ENCODE results near the gene C16orf89. TPM values are rescaled to one million over a fixed set of nuclear protein-coding genes. Genes with fewer than 3 reads are reported as not detected.

The C16orf89 gene
- total RNA-seq, 1 experiment from 2014 or later: not detected

DNA sequence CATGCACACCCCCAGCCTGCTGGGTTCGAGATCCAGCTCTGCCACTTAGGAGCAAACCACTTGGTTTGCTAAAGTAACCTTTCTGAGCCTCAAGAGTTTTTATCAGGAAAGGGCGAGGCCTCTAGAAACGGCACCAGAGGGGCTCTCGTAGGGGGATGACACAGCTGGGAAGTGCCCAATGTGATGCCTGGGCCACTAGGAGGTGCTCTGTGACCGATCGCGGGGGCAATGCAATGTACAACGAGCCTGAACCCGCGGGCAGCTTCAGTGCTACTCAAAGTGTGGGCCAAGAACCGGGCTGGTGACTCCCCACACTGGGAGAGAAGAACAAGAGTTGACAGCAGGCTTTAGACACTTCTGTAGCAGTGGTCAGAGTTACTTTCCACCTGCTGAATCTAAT lies 9.4 kb downstream of the C16orf89 start:
- H3K36me3 Mint-ChIP-seq (ENCODE audit: insufficient read depth, unreplicated experiment): no peaks in the 10 kb centered on the region
- no peaks in the 10 kb centered on the region for H3K9me3 ChIP-seq
- intact Hi-C loops (cut with micrococcal nuclease; ENCODE audit: unreplicated experiment): no loop called here
- no peaks in the 10 kb centered on the region for H3K9me3 Mint-ChIP-seq (ENCODE audit: unreplicated experiment)
- BruUV-seq (replicated peaks): no TSS peak
- TF ChIP-seq, protein P1, sequence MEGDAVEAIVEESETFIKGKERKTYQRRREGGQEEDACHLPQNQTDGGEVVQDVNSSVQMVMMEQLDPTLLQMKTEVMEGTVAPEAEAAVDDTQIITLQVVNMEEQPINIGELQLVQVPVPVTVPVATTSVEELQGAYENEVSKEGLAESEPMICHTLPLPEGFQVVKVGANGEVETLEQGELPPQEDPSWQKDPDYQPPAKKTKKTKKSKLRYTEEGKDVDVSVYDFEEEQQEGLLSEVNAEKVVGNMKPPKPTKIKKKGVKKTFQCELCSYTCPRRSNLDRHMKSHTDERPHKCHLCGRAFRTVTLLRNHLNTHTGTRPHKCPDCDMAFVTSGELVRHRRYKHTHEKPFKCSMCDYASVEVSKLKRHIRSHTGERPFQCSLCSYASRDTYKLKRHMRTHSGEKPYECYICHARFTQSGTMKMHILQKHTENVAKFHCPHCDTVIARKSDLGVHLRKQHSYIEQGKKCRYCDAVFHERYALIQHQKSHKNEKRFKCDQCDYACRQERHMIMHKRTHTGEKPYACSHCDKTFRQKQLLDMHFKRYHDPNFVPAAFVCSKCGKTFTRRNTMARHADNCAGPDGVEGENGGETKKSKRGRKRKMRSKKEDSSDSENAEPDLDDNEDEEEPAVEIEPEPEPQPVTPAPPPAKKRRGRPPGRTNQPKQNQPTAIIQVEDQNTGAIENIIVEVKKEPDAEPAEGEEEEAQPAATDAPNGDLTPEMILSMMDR (IDR thresholded peaks at IDR 0.05; ENCODE audit: insufficient read depth in 1 of 2, low read depth in 1 of 2, low read length in 1 of 2, severe bottlenecking in 1 of 2, unreplicated experiment in 1 of 2): peak in 1 of 2 experiments; percentile 37
- H3K36me3 ChIP-seq (ENCODE audit: control insufficient read depth, insufficient read depth, low read length): no peaks in the 10 kb centered on the region
- DNase-seq: peak in 1 of 2 experiments; percentile 30
- peaks cover 5% of the 10 kb centered on the region for H3K27me3 Mint-ChIP-seq (ENCODE audit: insufficient read depth, unreplicated experiment)
- POLR2A ChIA-PET: no interaction called here
- H3K4me3 ChIP-seq (ENCODE audit: low read depth, low read length): no peak overlapping the region
- no peaks in the 10 kb centered on the region for H3K4me1 Mint-ChIP-seq (ENCODE audit: low read depth, unreplicated experiment)
- H3K4me1 ChIP-seq: no peaks in the 10 kb centered on the region
- no peaks in the 10 kb centered on the region for H3K27me3 ChIP-seq (replicated peaks; ENCODE audit: control insufficient read depth, insufficient read depth, low read length)
- H3K27ac Mint-ChIP-seq (ENCODE audit: unreplicated experiment): no peak overlapping the region
- CTCF ChIA-PET: no interaction called here
- no peak overlapping the region for H3K4me3 Mint-ChIP-seq (ENCODE audit: unreplicated experiment)

DNA sequence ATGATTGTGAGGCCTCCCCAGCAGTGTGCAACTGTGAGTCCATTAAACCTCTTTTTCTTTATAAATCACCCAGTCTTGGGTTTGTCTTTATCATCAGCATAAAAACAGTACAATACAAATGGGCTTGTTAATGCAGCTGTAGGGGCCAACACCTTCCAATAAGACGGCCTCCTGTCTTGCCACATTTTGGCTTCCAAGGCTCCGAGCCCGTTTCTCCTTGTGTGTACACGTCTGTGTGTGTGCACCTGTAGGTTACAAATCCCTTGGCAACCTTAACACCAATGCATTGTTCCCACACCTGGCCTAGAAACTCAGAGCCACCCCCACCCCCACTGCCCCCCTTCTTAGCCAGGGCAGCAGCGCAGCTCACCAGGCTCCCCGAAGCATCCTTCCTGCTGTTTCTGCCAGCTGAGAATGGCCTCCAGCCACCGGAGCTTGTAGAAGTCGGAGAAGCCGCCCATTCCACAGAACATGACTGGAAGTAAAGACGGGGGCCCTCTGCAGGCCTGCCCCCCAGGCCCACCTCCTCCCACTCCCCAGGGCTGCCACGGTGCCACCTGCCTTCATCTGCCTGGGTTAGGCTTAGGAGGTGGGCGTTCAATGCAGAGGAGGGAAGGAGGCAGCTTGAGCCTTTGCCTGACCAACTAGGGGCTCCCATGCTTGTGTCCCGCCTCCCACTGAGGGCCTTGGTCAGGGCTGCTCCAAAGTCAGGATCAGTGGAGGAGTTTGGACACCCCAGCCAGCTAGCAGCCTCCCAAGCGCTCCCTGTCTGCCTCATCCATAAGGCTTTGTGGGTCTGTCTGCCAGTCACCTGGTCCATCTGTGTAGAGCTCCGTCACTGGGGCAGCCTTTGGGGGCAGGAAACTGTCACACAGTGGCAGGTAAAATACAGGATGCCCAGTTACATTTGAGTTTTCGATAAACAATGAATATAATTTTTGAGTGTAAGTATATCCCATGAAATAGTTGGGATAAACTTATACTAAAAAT lies 10.6 kb downstream of the C16orf89 start:
- no peaks in the 10 kb centered on the region for H3K9me3 Mint-ChIP-seq (ENCODE audit: unreplicated experiment)
- CTCF ChIA-PET: no interaction called here
- Histone ChIP-seq H3K4me3 (ENCODE audit: low read depth, low read length) (no peak overlapping the region), H3K36me3 (ENCODE audit: control insufficient read depth, insufficient read depth, low read length) (no peaks in the 10 kb centered on the region), H3K27me3 (replicated peaks; ENCODE audit: control insufficient read depth, insufficient read depth, low read length) (no peaks in the 10 kb centered on the region), H3K4me1 (no peaks in the 10 kb centered on the region), H3K9me3 (no peaks in the 10 kb centered on the region)
- no TSS peak for BruUV-seq (replicated peaks)
- no peak for DNase-seq
- H3K27ac Mint-ChIP-seq (ENCODE audit: unreplicated experiment): no peak overlapping the region
- TF ChIP-seq, protein P1 (IDR thresholded peaks at IDR 0.05; ENCODE audit: insufficient read depth in 1 of 2, low read depth in 1 of 2, low read length in 1 of 2, severe bottlenecking in 1 of 2, unreplicated experiment in 1 of 2): no peak
- intact Hi-C loops (cut with micrococcal nuclease; ENCODE audit: unreplicated experiment): no loop called here
- H3K4me1 Mint-ChIP-seq (ENCODE audit: low read depth, unreplicated experiment): no peaks in the 10 kb centered on the region
- peaks cover 5% of the 10 kb centered on the region for H3K27me3 Mint-ChIP-seq (ENCODE audit: insufficient read depth, unreplicated experiment)
- no peak overlapping the region for H3K4me3 Mint-ChIP-seq (ENCODE audit: unreplicated experiment)
- H3K36me3 Mint-ChIP-seq (ENCODE audit: insufficient read depth, unreplicated experiment): no peaks in the 10 kb centered on the region
- POLR2A ChIA-PET: no interaction called here

DNA sequence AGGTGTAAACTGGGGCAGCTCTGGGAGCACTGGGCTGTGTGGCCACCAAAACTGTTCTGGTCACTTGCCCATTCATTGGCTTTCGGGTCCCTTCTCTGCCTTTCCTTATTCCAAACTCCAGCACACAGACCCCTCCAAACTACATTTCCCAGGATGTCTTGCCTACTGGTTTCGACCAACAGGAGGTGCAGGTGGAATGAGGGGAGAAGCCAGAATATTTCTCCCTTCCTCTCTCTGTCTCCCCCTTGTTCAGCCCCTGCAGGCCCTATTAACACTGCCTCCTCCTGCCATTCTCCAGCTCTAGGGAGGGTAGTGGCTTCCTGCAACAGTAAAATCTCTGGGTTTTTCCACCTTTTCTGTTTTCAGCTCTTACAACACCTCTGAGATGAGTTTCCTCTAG lies 18.8 kb downstream of the C16orf89 start:
- Mint-ChIP-seq H3K27ac (ENCODE audit: unreplicated experiment) (no peak overlapping the region), H3K36me3 (ENCODE audit: insufficient read depth, unreplicated experiment) (no peaks in the 10 kb centered on the region), H3K9me3 (ENCODE audit: unreplicated experiment) (peaks cover 9% of the 10 kb centered on the region), H3K4me3 (ENCODE audit: unreplicated experiment) (no peak overlapping the region), H3K4me1 (ENCODE audit: low read depth, unreplicated experiment) (no peaks in the 10 kb centered on the region), H3K27me3 (ENCODE audit: insufficient read depth, unreplicated experiment) (peaks cover 14% of the 10 kb centered on the region)
- Histone ChIP-seq H3K27me3 (replicated peaks; ENCODE audit: control insufficient read depth, insufficient read depth, low read length) (no peaks in the 10 kb centered on the region), H3K9me3 (no peaks in the 10 kb centered on the region; the same call in none of the 2 replicates), H3K4me1 (no peaks in the 10 kb centered on the region), H3K4me3 (ENCODE audit: low read depth, low read length) (no peak overlapping the region), H3K36me3 (ENCODE audit: control insufficient read depth, insufficient read depth, low read length) (no peaks in the 10 kb centered on the region)
- intact Hi-C loops (cut with micrococcal nuclease; ENCODE audit: unreplicated experiment): no loop called here
- POLR2A ChIA-PET: no interaction called here
- TF ChIP-seq, protein P1 (IDR thresholded peaks at IDR 0.05; ENCODE audit: insufficient read depth in 1 of 2, low read depth in 1 of 2, low read length in 1 of 2, severe bottlenecking in 1 of 2, unreplicated experiment in 1 of 2): no peak
- CTCF ChIA-PET: no interaction called here
- DNase-seq: no peak
- BruUV-seq (replicated peaks): no TSS peak
